ENCODE measurements around the gene TMEM267. TPM values are rescaled to one million over a fixed set of nuclear protein-coding genes. Genes with fewer than 3 reads are reported as not detected.

The TMEM267 gene
- total RNA-seq, 1 donor from 2014 or later: 12.8 TPM

GRCh38 chr5:43422143-43422542 is 61.5 kb downstream of the TMEM267 start:
- no peak overlapping the region for H3K27ac ChIP-seq
- intact Hi-C loops (cut with DNase I): no loop called here
- H3K9me3 ChIP-seq: no peaks in the 10 kb centered on the region
- H3K27me3 ChIP-seq: no peaks in the 10 kb centered on the region
- H3K4me3 ChIP-seq: no peak overlapping the region
- H3K36me3 ChIP-seq: no peaks in the 10 kb centered on the region
- no peak for DNase-seq (ENCODE audit: extremely low spot score in 2 of 2)
- no peak for TF ChIP-seq CTCF (IDR thresholded peaks at IDR 0.05)
- no peak for TF ChIP-seq POLR2A (IDR thresholded peaks at IDR 0.05)
- TF ChIP-seq POLR2AphosphoS5 (IDR thresholded peaks at IDR 0.05; ENCODE audit: insufficient read depth in 1 of 2, low read depth in 1 of 2): no peak
- peaks cover 6% of the 10 kb centered on the region for H3K4me1 ChIP-seq

- Histone ChIP-seq H3K4me1 (peaks cover 6% of the 10 kb centered on the region), H3K27me3 (no peaks in the 10 kb centered on the region), H3K9me3 (no peaks in the 10 kb centered on the region), H3K36me3 (no peaks in the 10 kb centered on the region), H3K4me3 (no peak overlapping the region), H3K27ac (no peak overlapping the region)
- peak in 1 of 2 donors; percentile 34 for DNase-seq (ENCODE audit: extremely low spot score in 2 of 2)
- intact Hi-C loops (cut with DNase I): no loop called here
- TF ChIP-seq CTCF (IDR thresholded peaks at IDR 0.05): no peak
- TF ChIP-seq POLR2AphosphoS5 (IDR thresholded peaks at IDR 0.05; ENCODE audit: insufficient read depth in 1 of 2, low read depth in 1 of 2): no peak
- TF ChIP-seq POLR2A (IDR thresholded peaks at IDR 0.05): no peak
Measured at GRCh38 chr5:43421450-43422133, 62.1 kb downstream of the TMEM267 start.

- intact Hi-C loops (cut with DNase I): no loop called here
Measured at GRCh38 chr5:43420241-43420640, 63.4 kb downstream of the TMEM267 start.

GRCh38 chr5:43418561-43418960 is 65.1 kb downstream of the TMEM267 start:
- no peak overlapping the region for H3K27ac ChIP-seq
- no peaks in the 10 kb centered on the region for H3K9me3 ChIP-seq
- no peaks in the 10 kb centered on the region for H3K27me3 ChIP-seq
- H3K36me3 ChIP-seq: no peaks in the 10 kb centered on the region
- peak in 1 of 2 donors; percentile 32 for DNase-seq (ENCODE audit: extremely low spot score in 2 of 2)
- TF ChIP-seq CTCF (IDR thresholded peaks at IDR 0.05): no peak
- TF ChIP-seq POLR2AphosphoS5 (IDR thresholded peaks at IDR 0.05; ENCODE audit: insufficient read depth in 1 of 2, low read depth in 1 of 2): no peak
- no peak for TF ChIP-seq POLR2A (IDR thresholded peaks at IDR 0.05)
- peaks cover 6% of the 10 kb centered on the region for H3K4me1 ChIP-seq
- intact Hi-C loops (cut with DNase I): no loop called here
- no peak overlapping the region for H3K4me3 ChIP-seq

More at GRCh38 chr5:43420241-43420640, 63.4 kb downstream of the TMEM267 start:
- TF ChIP-seq CTCF (IDR thresholded peaks at IDR 0.05) (no peak), POLR2A (IDR thresholded peaks at IDR 0.05) (no peak), POLR2AphosphoS5 (IDR thresholded peaks at IDR 0.05; ENCODE audit: insufficient read depth in 1 of 2, low read depth in 1 of 2) (no peak)
- H3K27me3 ChIP-seq: no peaks in the 10 kb centered on the region
- no peaks in the 10 kb centered on the region for H3K36me3 ChIP-seq
- peaks cover 6% of the 10 kb centered on the region for H3K4me1 ChIP-seq
- peak in 1 of 2 donors; percentile 49 for DNase-seq (ENCODE audit: extremely low spot score in 2 of 2)
- H3K4me3 ChIP-seq: no peak overlapping the region
- H3K27ac ChIP-seq: no peak overlapping the region
- H3K9me3 ChIP-seq: no peaks in the 10 kb centered on the region

GRCh38 chr5:43416803-43417394 is 66.8 kb downstream of the TMEM267 start:
- DNase-seq (ENCODE audit: extremely low spot score in 2 of 2): peak in 1 of 2 donors; percentile 52
- intact Hi-C loops (cut with DNase I): no loop called here
- TF ChIP-seq POLR2A (IDR thresholded peaks at IDR 0.05): no peak
- no peak for TF ChIP-seq CTCF (IDR thresholded peaks at IDR 0.05)
- no peak for TF ChIP-seq POLR2AphosphoS5 (IDR thresholded peaks at IDR 0.05; ENCODE audit: insufficient read depth in 1 of 2, low read depth in 1 of 2)
- Histone ChIP-seq H3K36me3 (no peaks in the 10 kb centered on the region), H3K9me3 (no peaks in the 10 kb centered on the region), H3K27ac (no peak overlapping the region), H3K4me3 (no peak overlapping the region), H3K4me1 (peaks cover 5% of the 10 kb centered on the region), H3K27me3 (no peaks in the 10 kb centered on the region)
